ENCODE data around the gene CENPK. TPM values are rescaled to one million over a fixed set of nuclear protein-coding genes. Genes with fewer than 3 reads are reported as not detected.
A peak's percentile ranks its signal among the peaks of the same experiment; 100 is the strongest.

Gene CENPK
- total RNA-seq, 1 experiment from 2014 or later = 86.4 TPM

DNA sequence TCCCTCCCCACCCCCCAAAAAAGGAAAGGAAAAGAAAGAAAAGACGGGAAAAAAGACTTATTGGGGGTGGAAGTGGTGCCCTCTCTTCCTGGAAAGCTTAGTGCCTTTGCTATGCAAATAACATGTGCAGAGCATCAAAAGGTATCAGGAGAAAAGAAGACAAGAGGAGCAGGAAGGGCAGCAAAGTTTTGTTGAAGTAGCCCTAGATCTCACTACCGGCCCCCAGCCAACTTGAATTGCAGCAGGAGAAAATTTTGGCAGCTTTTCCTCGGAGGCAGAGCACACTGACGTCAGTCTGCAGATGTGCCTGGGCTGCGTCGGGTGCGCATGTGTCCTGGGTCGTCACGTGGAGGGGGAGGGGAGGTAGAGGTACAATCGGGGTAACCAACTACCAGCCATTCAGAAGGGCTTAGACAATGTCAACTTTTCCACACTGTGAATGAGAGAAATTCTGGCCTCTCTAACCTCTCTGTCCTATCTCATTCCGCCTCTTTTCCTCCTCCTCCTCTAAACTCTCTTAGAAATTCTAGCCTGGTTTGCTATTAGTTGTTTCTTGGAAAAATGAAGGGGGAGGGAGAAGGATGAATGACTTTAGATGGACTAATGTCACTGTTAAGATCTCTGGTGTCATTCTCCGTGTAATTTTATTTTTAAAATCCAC, 81.2 kb downstream of the CENPK start, which contains the start of gene ADAMTS6:
Gene ADAMTS6, minus strand, starts transcription at position 286 of the 661 bp plus-strand sequence. CDS start 8,247 bp downstream, outside the sequence.
- Histone ChIP-seq H3K4me3 (ENCODE audit: low read length) (peak within 1 kb of the TSS; percentile 81), H3K9me2 (replicated peaks; ENCODE audit: insufficient read depth, low read length) (no peaks in the 10 kb centered on the region), H3K36me3 (ENCODE audit: insufficient read depth, low read length) (0 out of 2 replicates have a peak, but pooled peaks cover 2% of the 10 kb centered on the region)

DNA sequence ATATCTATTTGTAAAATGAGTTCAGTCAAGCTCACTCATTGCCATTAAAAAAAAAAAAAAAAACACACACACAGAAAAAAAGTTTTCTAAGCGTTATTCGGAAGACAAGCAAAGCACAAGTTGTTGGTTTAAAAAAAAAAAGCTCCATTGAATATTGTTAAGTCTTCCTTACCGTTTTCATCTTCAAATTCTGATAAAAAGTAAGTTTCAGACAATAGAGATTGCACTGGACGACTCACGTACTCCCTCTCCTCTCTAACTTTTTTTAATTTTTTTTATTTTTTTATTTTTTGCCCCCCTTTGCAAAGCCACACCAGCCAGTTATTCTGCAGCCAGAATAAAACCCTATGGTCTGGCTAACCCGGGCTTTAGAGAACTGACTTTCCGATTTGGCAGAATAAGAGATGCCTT, 81.8 kb downstream of the CENPK start:
- Histone ChIP-seq H3K79me2 (ENCODE audit: low read length) (no peaks in the 10 kb centered on the region), H3K4me1 (ENCODE audit: low read length) (peaks cover 24% of the 10 kb centered on the region), H3K9me3 (ENCODE audit: low read length) (no peaks in the 10 kb centered on the region), H3K9me2 (replicated peaks; ENCODE audit: insufficient read depth, low read length) (no peaks in the 10 kb centered on the region), H3K4me3 (ENCODE audit: low read length) (peak overlapping the region; percentile 81), H3K4me2 (ENCODE audit: low read depth, low read length, poor library complexity, severe bottlenecking) (peak overlapping the region; percentile 87), H4K20me1 (ENCODE audit: insufficient read depth, low read depth, low read length) (no peaks in the 10 kb centered on the region), H3K27me3 (ENCODE audit: low read length) (no peaks in the 10 kb centered on the region), H3K9ac (ENCODE audit: low read length) (peak overlapping the region; percentile 73), H3K27ac (ENCODE audit: low read length) (no peak overlapping the region), H3K36me3 (ENCODE audit: insufficient read depth, low read length) (no peaks in the 10 kb centered on the region), H2AFZ (ENCODE audit: low read length) (peak overlapping the region; percentile 92; the same call in 1 of the 2 replicates)
- DNase-seq = no peak

More for the DNA sequence above, 81.2 kb downstream of the CENPK start, which contains the start of gene ADAMTS6:
- Histone ChIP-seq H4K20me1 (ENCODE audit: insufficient read depth, low read depth, low read length) (no peaks in the 10 kb centered on the region), H3K9ac (ENCODE audit: low read length) (peak within 1 kb of the TSS; percentile 73), H3K27me3 (ENCODE audit: low read length) (no peaks in the 10 kb centered on the region), H3K4me1 (ENCODE audit: low read length) (peaks cover 24% of the 10 kb centered on the region), H2AFZ (ENCODE audit: low read length) (peak within 1 kb of the TSS; percentile 92), H3K4me2 (ENCODE audit: low read depth, low read length, poor library complexity, severe bottlenecking) (peak within 1 kb of the TSS; percentile 87), H3K27ac (ENCODE audit: low read length) (no peak within 1 kb of the TSS), H3K79me2 (ENCODE audit: low read length) (no peaks in the 10 kb centered on the region), H3K9me3 (ENCODE audit: low read length) (no peaks in the 10 kb centered on the region)
- DNase-seq = peak; percentile 91

DNA sequence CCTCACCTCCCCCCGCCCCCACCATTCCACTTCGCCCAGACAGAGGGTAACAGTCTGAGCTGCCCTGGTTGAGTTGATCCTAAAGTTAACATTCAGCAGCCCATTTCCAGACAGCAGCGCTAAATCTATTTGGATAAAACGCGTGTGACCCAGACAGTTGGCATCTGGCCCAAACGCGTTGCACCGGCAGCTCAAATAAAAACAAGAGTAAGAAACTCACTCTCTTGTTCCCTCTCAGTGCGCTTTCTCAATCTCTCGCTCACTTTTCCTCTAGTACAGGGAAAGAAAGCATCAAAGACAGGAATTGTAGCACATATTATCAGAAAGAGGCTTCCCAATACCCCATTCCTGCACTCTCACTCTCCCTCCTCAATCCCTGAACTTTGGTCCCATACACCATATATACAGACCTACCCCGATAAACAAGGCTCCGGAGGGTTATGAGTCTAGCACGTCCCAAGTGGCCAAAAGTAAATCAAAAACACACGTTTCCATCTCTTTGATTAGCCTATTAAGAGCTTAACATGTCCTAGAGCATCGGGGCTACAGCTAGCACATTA, 82.6 kb downstream of the CENPK start:
- peak; percentile 37 for DNase-seq
- Histone ChIP-seq H4K20me1 (ENCODE audit: insufficient read depth, low read depth, low read length) (no peaks in the 10 kb centered on the region), H3K9me3 (ENCODE audit: low read length) (no peaks in the 10 kb centered on the region), H3K9me2 (replicated peaks; ENCODE audit: insufficient read depth, low read length) (no peaks in the 10 kb centered on the region), H3K79me2 (ENCODE audit: low read length) (no peaks in the 10 kb centered on the region), H3K27ac (ENCODE audit: low read length) (no peak overlapping the region), H3K36me3 (ENCODE audit: insufficient read depth, low read length) (no peaks in the 10 kb centered on the region), H2AFZ (ENCODE audit: low read length) (no peak overlapping the region), H3K4me1 (ENCODE audit: low read length) (peaks cover 24% of the 10 kb centered on the region), H3K9ac (ENCODE audit: low read length) (0 out of 2 replicates have a peak overlapping the region, but pooled peaks have one; percentile 73), H3K27me3 (ENCODE audit: low read length) (no peaks in the 10 kb centered on the region), H3K4me3 (ENCODE audit: low read length) (no peak overlapping the region), H3K4me2 (ENCODE audit: low read depth, low read length, poor library complexity, severe bottlenecking) (peak overlapping the region; percentile 87)

DNA sequence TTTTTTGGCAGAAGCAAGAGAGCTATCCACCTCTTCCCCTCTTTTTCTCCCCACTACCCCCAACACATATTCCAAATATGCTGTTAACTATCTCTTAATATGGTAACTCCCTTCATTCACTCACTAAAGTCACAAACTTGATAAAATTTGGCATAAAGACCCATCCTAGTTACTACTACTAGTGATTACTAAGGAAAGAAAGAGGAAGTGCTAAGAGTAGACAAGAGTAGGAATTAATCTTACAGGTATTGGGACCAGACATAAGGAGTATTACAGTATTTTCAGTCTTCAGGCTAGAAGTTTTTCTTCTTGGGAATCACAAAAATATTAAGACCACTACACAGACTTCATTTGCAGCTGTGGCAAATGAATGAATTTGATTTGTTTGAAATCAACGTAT, 83.4 kb downstream of the CENPK start:
- Histone ChIP-seq H3K79me2 (ENCODE audit: low read length) (no peaks in the 10 kb centered on the region), H3K27me3 (ENCODE audit: low read length) (no peaks in the 10 kb centered on the region), H3K4me1 (ENCODE audit: low read length) (peaks cover 24% of the 10 kb centered on the region), H2AFZ (ENCODE audit: low read length) (no peak overlapping the region), H3K4me2 (ENCODE audit: low read depth, low read length, poor library complexity, severe bottlenecking) (no peak overlapping the region), H3K4me3 (ENCODE audit: low read length) (no peak overlapping the region), H3K27ac (ENCODE audit: low read length) (no peak overlapping the region), H3K9me2 (replicated peaks; ENCODE audit: insufficient read depth, low read length) (no peaks in the 10 kb centered on the region), H3K9me3 (ENCODE audit: low read length) (no peaks in the 10 kb centered on the region), H3K36me3 (ENCODE audit: insufficient read depth, low read length) (no peaks in the 10 kb centered on the region), H3K9ac (ENCODE audit: low read length) (no peak overlapping the region), H4K20me1 (ENCODE audit: insufficient read depth, low read depth, low read length) (no peaks in the 10 kb centered on the region)
- peak; percentile 23 for DNase-seq

DNA sequence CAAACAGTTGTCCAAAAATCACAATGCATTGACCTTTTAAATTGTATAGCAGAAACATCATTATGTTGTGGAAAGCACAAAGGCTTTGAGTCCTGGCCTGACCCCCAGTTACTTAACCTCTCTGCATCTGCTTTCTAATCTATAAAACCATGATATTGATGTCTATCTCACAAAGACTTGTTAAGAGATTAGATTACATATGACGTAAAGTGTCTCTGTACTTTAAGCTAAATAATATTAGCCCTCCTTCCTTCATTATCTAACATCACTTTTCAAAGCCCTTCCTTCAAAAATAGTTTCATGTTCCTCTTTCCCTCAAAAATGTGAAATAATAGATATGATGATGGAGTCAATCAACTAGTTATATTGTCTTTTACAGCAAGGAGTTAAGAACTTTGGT, 84.6 kb downstream of the CENPK start:
- Histone ChIP-seq H3K79me2 (ENCODE audit: low read length) (no peaks in the 10 kb centered on the region), H3K4me2 (ENCODE audit: low read depth, low read length, poor library complexity, severe bottlenecking) (no peak overlapping the region), H3K4me3 (ENCODE audit: low read length) (no peak overlapping the region), H3K9me2 (replicated peaks; ENCODE audit: insufficient read depth, low read length) (no peaks in the 10 kb centered on the region), H3K36me3 (ENCODE audit: insufficient read depth, low read length) (no peaks in the 10 kb centered on the region), H2AFZ (ENCODE audit: low read length) (no peak overlapping the region), H4K20me1 (ENCODE audit: insufficient read depth, low read depth, low read length) (no peaks in the 10 kb centered on the region), H3K9ac (ENCODE audit: low read length) (no peak overlapping the region), H3K27me3 (ENCODE audit: low read length) (no peaks in the 10 kb centered on the region), H3K4me1 (ENCODE audit: low read length) (peaks cover 21% of the 10 kb centered on the region), H3K9me3 (ENCODE audit: low read length) (no peaks in the 10 kb centered on the region), H3K27ac (ENCODE audit: low read length) (no peak overlapping the region)
- no peak for DNase-seq

DNA sequence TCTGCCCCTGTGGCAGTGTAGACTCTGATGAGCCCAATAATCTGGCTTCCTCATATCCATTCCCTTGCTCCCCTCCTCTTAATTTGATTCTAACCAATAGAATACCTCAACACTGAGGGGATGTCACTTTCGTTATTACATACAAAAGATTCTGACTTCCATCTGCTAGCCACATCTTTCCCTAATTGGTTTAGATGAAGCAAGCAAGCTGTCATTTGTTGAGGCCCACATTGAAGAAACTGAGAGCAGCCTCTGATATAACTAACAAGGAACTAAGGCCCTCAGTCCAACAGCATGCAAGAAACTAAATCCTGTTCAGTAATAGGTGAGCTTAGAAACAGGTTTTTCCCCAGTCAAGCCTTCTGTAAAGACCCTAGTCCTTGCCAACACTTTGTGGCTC, 87.1 kb downstream of the CENPK start:
- Histone ChIP-seq H3K4me2 (ENCODE audit: low read depth, low read length, poor library complexity, severe bottlenecking) (no peak overlapping the region), H3K79me2 (ENCODE audit: low read length) (no peaks in the 10 kb centered on the region), H3K9ac (ENCODE audit: low read length) (no peak overlapping the region), H2AFZ (ENCODE audit: low read length) (no peak overlapping the region), H3K9me2 (replicated peaks; ENCODE audit: insufficient read depth, low read length) (no peaks in the 10 kb centered on the region), H3K36me3 (ENCODE audit: insufficient read depth, low read length) (no peaks in the 10 kb centered on the region), H3K27me3 (ENCODE audit: low read length) (no peaks in the 10 kb centered on the region), H4K20me1 (ENCODE audit: insufficient read depth, low read depth, low read length) (no peaks in the 10 kb centered on the region), H3K27ac (ENCODE audit: low read length) (no peak overlapping the region), H3K4me1 (ENCODE audit: low read length) (peaks cover 5% of the 10 kb centered on the region; the same call in 1 of the 2 replicates), H3K9me3 (ENCODE audit: low read length) (no peaks in the 10 kb centered on the region), H3K4me3 (ENCODE audit: low read length) (no peak overlapping the region)
- no peak for DNase-seq

DNA sequence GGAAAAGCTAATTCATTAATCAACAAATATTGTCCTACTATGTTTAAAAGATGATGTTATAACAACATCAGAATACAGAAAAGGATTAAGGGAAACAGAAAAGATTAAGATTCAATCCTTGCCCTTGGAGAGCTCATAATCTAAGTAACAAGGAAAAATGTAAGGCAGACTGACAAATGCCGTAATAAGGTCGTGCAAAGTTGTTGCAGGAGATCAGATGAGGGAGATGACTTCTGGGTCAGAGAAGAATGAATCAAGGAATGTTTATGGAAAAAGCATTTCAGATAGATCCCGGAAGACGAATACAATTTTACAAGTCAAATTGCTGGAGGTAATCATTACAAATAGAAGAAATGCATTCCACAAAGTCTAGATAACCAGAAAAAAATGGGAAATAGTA, 87.6 kb downstream of the CENPK start:
- Histone ChIP-seq H3K9me2 (replicated peaks; ENCODE audit: insufficient read depth, low read length) (no peaks in the 10 kb centered on the region), H4K20me1 (ENCODE audit: insufficient read depth, low read depth, low read length) (no peaks in the 10 kb centered on the region), H3K27me3 (ENCODE audit: low read length) (no peaks in the 10 kb centered on the region), H2AFZ (ENCODE audit: low read length) (no peak overlapping the region), H3K27ac (ENCODE audit: low read length) (no peak overlapping the region), H3K9ac (ENCODE audit: low read length) (no peak overlapping the region), H3K36me3 (ENCODE audit: insufficient read depth, low read length) (no peaks in the 10 kb centered on the region), H3K4me2 (ENCODE audit: low read depth, low read length, poor library complexity, severe bottlenecking) (no peak overlapping the region), H3K4me3 (ENCODE audit: low read length) (no peak overlapping the region), H3K9me3 (ENCODE audit: low read length) (no peaks in the 10 kb centered on the region), H3K4me1 (ENCODE audit: low read length) (no peaks in the 10 kb centered on the region), H3K79me2 (ENCODE audit: low read length) (no peaks in the 10 kb centered on the region)
- no peak for DNase-seq

DNA sequence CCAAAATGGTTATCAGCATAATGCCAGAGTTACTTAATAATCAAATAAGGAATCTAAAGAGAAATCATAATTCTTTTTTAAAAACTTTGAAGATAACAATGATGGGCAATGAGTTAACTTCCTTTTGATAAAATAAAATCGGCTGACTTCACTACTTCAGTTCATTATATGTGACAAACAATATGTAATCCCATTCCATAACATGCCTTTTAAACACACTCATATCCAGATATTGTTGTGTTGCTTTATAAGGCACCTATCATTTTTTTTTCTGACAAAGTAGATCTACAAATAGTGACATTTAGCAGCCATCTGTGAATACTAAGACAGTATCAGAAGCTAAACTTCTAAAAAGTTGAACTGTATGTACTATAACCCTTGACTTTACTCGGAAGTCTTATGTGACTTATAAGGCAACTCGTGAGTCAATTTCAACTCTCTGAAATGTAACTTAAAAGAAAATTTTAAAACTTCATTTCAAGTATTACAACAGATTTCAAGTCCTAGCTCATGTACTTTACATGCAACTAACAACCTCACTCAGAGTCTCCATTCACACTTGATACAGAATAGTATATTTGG, 88.7 kb downstream of the CENPK start:
- Histone ChIP-seq H3K4me2 (ENCODE audit: low read depth, low read length, poor library complexity, severe bottlenecking) (no peak overlapping the region), H3K9me2 (replicated peaks; ENCODE audit: insufficient read depth, low read length) (no peaks in the 10 kb centered on the region), H3K4me1 (ENCODE audit: low read length) (no peaks in the 10 kb centered on the region), H3K36me3 (ENCODE audit: insufficient read depth, low read length) (no peaks in the 10 kb centered on the region), H4K20me1 (ENCODE audit: insufficient read depth, low read depth, low read length) (no peaks in the 10 kb centered on the region), H3K27ac (ENCODE audit: low read length) (no peak overlapping the region), H3K79me2 (ENCODE audit: low read length) (no peaks in the 10 kb centered on the region), H3K9ac (ENCODE audit: low read length) (no peak overlapping the region), H2AFZ (ENCODE audit: low read length) (no peak overlapping the region), H3K4me3 (ENCODE audit: low read length) (no peak overlapping the region), H3K27me3 (ENCODE audit: low read length) (no peaks in the 10 kb centered on the region), H3K9me3 (ENCODE audit: low read length) (no peaks in the 10 kb centered on the region)
- DNase-seq = no peak

Measured in Karpas-422 (cell line).